HG03432 (cell line): ENCODE data around the gene NPDC1.
"Not testable (repeated sequence)": the region's sequence is repeated elsewhere in the genome, so short reads cannot be mapped to it uniquely, and the experiment has no call there.

Experiments used
- ATAC-seq: cut with Tn5 transposase; IDR thresholded peaks from one replicate; pipeline ENCODE4 v1.9.1; 2021; ENCODE audit warnings: mild to moderate bottlenecking, moderate library complexity; ENCODE audit not compliant: unreplicated experiment

NPDC1 gene

GRCh38 chr9:137014166-137014565 is 31.8 kb downstream of the NPDC1 start:
- no peak for ATAC-seq

DNA sequence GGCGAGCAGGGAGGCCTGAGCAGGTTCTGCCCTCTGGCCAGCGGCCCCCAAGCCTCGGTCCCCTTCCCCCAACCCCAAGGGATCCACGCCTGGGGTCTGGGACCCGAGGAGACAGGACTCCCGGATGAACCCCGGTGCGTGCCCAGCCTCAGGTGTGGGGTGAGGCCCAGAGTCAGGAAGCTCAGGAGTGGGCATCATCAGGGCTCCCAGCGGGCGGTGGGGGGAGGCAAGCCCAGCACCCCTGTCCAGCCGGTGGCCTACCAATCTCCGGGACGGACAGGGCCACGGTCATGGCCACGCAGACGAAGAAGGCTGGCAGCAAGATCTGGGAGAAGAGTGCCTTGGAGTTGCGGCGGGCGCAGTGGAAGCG is 32.4 kb downstream of the NPDC1 start:
- no peak for ATAC-seq

- no peak for ATAC-seq
Measured at GRCh38 chr9:137012694-137013570, 33.0 kb downstream of the NPDC1 start.

DNA sequence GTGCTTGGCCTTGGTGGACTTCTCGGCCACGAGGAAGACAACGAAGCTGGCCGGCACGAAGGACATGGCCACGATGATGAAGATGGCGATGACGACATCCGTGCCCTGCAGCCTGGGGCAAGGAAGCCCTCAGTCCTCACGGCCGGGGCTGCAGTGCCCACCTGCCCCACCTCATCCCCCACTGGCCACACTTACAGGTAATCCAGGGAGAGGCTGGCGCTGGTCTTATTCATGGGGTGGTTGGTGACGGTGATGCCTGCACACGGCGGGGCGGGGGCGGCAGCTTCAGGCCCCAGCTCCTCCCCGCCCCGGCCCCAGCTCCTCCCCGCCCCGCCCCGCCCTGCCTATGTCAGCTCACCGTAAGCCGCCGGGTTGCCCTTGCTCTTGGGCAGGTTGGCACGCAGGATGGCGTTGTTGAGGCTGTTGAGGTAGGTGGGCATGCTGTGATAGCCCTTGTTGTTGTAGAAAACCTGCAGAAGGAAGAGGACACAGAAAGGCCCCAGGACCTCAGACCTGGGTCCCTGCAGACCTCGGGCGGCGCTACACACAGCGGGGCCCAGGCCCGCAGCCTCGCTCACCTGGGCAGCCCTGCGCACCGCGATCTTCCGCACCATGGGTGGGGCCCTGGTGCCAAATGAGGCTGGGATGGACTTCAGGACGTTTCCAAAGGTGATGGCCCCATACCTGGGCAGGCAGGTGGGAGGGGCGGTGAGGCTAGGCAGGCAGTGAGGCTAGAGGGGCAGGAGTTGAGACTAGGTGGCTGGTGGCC is 33.9 kb downstream of the NPDC1 start:
- ATAC-seq: no peak

- ATAC-seq: no peak
Measured at GRCh38 chr9:137011156-137011555, 34.8 kb downstream of the NPDC1 start.

GRCh38 chr9:137009938-137010732 is 35.8 kb downstream of the NPDC1 start:
- no peak for ATAC-seq

- ATAC-seq: no peak
Measured at GRCh38 chr9:137009217-137009616, 36.8 kb downstream of the NPDC1 start.

- no peak for ATAC-seq
Measured at GRCh38 chr9:137008312-137008711, 37.7 kb downstream of the NPDC1 start.

DNA sequence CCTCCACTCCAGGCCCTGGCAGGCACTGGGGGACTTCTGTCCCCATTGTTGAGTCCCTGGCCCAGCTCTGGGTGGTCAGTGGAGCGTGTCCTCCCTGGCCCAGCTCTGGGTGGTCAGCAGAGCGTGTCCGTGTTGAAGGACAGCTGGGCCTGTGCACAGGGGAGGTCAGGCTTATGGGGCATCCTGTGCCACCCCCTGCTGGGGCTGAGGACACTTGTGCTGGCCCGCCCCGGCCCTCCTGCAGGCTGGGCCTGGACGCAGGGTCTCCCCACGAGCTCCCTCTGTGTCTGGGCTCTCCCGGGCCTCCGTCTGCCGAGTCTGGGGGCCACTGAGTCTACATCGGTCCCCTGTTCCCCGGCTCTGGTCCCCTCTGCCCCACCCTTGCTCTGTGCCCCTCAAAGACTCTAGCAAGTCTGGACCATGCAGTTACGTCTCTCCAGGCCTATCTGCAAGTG is 38.1 kb downstream of the NPDC1 start:
- no peak for ATAC-seq

DNA sequence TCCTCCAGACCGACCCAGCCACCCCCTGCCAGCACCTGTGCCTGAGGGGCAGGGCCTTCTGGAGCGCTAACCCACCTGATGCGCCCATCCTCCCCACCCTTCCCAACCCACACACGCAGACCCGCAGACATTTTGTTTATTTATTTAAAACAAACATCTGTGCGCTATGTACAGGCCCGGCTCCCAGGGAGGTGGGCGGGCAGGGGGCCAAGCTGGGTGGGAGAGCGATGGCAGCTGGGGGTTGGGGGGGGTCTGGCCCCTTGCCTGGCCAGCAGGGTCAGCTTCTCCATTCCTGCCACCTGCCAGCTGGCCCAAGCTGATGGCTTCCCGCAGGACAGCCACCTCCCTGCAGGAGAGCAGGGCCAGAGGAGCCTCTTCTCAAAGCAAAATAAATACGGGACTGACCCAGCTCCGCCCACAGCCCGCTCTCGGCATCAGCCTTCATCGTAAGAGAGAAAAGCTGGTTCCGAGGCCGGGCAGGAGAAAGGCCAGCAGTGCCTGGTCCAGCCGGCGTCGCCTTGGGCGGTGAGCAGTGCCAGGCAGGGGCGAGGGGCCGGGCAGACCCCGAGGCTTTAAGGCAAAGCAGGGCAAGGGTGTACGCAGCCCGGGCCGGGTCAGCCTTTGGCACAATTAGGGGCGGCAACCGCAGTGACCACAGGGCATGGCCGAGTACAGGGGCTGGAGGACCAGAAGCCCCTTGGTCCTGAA is 38.7 kb downstream of the NPDC1 start:
- no peak for ATAC-seq

DNA sequence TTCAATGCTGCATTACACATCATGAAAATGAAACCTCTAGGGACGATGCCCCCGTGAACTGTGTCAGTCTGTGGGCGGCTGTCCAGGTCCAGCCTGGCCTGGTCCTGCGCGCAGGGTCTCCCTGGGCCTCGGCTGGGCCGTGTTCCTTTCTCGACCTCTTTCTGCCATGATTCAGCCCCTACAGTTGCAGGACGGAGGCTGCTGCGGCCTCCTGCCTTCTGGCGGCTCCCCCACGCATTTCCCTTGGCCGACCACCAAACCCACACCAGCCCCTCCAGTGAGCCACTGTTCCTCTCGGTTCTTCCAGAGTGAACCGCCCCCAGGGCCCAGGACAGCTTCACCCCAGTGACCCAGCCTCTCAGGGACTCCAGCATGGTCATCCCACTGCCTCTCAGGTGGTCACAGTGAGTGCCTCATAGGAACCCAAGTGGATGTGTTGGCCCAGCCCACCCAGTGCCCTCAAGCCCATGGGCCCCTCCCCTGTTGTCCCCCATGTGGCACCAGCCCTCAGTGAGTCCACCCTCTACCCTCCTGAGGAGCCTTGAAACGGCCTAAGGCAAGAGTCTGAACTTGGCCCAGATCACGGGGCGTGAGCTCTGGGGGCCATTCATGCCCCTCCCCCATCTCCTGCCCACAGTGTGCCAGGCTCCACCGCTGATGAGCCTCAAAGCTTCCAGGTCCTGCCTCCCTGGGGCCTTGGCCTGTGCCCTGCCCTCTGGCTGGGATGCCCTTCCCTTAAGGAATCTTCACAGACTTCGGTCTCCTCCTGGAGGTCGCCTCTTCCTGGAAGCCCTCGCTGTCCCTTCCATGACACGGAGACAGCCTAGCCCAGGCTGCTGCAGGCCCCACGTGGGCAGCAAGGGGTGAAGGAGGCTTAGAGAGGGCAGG is 39.6 kb downstream of the NPDC1 start:
- ATAC-seq: no peak

GRCh38 chr9:137004285-137004684 is 41.7 kb downstream of the NPDC1 start:
- not testable (repeated sequence) for ATAC-seq

DNA sequence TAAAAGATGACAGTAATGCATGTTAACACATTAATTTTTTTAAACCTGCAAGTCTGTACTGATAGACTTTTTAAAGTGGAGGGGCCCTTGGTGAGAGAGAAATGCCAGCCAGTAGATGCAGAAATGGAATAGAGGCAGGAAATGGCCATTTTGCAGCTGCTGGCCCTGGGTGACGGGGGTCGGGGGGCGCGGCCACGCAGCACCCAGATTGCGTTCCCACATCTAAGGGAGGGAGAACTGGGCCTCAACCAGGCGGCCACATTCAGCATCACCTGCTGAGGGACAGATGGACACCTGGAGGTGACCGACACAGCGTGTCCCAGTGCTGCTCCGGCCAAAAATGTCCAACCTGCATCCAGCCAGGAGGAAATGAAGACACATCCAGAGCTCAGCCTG is 43.3 kb downstream of the NPDC1 start:
- ATAC-seq: no peak

DNA sequence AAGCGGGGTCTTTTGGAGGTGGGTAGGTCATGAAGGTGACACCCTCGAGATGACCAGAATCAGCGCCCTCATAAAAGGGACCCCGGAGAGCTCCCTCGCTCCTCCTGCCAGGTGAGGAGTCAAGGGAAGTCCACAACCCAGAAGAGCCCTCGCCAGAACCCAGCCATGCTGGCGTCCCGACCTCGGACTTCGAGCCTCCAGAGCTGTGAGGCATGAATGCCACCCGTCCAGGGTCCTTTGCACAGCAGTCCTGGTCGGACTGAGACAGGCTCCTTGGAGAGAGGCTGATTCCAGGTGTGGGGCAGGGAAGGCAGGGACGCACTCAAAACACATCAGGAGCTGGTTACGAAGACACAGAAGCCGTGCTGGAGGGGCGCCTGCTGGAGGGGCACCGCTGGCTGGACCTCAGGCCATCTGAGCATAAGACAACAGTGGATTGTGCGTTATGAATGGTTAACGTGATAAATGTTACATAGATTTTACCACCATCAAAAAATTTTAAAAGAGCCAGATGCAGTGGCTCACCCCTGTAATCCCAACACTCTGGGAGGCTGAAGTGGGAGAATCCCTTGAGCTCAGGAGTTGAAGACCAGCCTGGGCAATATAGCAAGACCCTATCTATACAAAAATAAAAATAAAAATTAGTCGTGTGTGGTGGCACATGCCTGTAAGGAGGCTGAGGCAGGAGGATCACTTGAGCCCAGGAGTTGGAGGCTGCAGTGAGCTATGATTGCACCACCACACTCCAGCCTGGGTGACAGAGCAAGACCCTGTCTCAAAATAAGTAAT is 43.9 kb downstream of the NPDC1 start:
- no peak for ATAC-seq

- ATAC-seq: no peak
Measured at GRCh38 chr9:137000177-137000930, 45.6 kb downstream of the NPDC1 start.

DNA sequence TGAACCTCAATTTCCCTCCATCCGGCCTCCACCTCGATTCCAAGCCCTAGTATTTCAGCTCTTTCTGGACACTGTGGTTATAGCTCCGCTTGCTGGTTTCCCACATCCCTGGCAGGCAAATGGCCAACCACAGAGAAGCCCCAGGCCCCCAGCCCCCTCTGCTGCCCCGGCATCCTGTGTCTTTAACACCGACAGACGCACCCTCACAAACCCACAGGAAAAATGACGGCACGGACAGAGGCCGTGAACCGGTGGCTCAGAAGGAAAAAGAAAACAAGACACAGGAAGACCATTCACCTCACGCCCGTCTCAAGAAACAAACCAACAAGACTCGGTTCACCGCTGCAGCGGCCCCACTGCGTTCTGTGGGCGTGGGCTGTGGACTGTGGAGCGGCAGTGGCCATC is 48.1 kb downstream of the NPDC1 start:
- no peak for ATAC-seq

DNA sequence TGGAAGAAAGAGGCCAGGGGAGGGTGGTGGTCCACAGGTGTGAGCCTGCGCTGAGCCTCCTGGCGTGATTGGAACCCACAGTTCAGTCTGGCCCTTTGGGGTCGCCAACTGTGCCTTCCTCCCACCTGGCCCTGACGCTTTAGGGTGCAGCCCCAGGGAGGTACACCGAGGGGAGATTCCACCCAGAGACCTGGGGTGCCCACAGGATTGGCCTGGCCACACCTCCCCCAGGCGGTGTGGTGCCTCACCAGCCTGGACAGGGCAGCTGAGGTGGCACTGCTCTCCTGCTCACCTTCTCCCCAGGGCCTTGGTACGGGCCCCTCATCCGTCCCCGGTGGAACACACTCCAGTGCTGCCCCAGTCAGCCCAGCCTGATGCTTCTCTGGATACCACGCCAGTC is 48.6 kb downstream of the NPDC1 start:
- no peak for ATAC-seq
